H54 (cell line): ENCODE results near the gene C6orf15.
"Not testable (repeated sequence)": the region's sequence is repeated elsewhere in the genome, so short reads cannot be mapped to it uniquely, and the experiment has no call there.

Experiments
- DNase-seq: peaks from one replicate; pipeline ENCODE4 v3.0.0; 2011; ENCODE audit warnings: low spot score, mixed read lengths; ENCODE audit not compliant: insufficient read length
- FAIRE-seq: peaks from 3 replicates; lab custom pipeline; 2011; peaks lifted over from hg19 to GRCh38; lab: Jason Lieb, UNC
- POLR2A ChIP-seq: IDR thresholded peaks from 2 replicates; pipeline ENCODE4 v1.6.1; 2011; ENCODE audit warnings: low read depth, mild to moderate bottlenecking, low read length

The C6orf15 gene

GRCh38 chr6:31086788-31087440 lies 25.5 kb downstream of the C6orf15 start:
- DNase-seq (no peak), FAIRE-seq (peak; percentile 72)
- no peak for TF ChIP-seq POLR2A

GRCh38 chr6:31083742-31084354 lies 28.5 kb downstream of the C6orf15 start:
- DNase-seq (no peak), FAIRE-seq (no peak)
- no peak for TF ChIP-seq POLR2A

DNA sequence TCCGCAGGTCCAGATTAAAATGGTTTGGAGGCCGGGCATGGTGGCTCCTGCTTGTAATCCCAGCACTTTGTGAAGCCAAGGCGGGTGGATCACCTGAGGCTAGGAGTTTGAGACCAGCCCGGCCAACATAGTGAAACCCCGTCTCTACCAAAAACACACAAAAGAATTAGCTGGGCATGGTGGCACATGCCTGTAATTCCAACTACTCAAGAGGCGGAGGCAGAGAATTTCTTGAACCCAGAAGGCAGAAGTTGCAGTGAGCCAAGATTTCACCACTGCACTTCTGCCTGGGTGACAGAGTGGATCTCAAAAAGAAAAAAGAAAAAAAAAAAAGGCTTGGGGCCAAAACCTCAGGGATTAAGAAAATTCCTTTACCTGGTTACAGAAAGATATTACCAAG lies 30.5 kb downstream of the C6orf15 start:
- no peak for TF ChIP-seq POLR2A
- DNase-seq (no peak), FAIRE-seq (no peak)

DNA sequence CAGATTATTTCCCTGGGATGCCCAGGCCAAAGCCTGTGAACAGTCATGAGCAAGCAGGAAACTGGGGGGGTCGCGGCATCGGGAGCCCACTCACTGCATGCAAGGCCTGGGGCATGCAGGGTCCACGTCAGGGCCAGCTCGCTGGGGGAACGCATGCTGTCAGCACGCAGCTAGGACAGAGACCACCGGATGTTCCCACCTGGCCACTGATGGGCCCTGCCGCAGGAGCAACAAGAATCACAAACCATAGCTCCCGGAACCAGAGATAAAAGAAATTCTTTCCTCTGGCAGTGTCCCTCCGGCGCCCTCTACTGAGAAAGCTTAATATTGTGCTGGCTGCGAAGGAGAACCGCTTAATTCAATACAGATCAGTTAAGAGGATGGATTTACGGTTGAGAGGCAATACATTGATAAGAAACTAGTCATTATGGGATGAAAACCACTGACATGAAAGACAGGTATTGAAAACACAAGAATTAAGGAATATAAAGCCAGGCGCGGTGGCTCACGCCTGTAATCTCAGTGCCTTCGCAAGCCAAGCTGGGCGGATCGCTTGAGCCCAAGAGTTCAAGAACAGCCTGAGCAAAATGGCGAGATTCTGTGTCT lies 32.6 kb downstream of the C6orf15 start:
- FAIRE-seq (no peak), DNase-seq (peak; percentile 38)
- no peak for TF ChIP-seq POLR2A

DNA sequence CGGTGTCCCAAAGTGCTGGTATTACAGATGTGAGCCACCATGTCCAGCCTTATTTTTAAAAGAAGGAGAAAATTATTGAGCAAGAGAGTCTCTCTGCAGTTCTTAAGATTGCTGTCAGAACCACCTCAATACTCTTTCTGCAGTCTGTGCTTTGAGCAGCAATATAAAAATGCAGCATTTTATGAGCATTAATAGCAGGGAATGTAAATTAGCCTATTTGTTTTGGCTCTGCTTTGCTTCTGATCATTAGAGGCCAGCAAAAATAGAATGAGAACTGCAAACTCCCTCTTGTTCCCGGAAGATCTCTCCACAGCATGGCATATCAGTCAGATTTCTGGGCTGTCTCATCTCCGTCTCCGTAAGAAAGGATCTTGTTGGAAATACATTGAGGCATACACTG lies 35.8 kb downstream of the C6orf15 start:
- no peak for DNase-seq
- no peak for FAIRE-seq
- TF ChIP-seq POLR2A: no peak

DNA sequence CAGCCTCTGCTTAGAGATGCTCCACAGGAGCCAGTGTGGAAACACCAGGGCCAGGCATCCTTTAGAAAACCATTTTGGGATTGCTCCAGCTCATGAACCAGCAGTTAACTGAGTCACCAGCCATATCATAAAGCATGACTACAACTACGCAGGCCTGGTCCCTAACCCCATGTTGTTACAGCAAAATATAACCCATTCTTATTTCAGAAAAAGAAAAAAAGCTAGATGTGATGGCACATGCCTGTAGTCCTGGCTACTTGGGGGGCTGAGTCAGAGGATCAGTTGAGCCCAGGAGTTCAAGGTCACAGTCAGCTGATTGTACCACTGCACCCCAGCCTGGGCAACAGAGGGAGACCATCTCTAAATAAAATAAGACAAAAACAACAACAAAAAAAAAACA lies 36.8 kb downstream of the C6orf15 start:
- DNase-seq: no peak
- FAIRE-seq: peak; percentile 41
- no peak for TF ChIP-seq POLR2A

DNA sequence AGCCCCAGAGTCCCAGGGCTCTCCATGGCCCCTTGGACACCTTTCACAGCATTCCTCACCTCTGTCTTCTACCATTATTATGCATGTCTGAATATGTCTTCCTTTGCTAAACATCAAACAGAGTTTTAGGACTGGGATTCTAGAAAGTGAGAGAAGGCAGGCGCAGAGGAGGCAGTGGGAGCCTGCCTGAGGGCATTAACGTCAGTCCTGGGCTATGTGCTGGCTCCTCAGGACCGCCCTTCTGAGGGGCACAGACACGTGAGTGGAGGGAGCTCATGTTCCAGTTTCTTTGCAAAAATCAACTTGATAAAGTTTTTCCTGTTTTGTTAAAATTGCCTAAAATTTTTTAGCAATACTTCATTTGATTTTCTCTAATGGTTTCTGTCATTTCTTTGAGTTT lies 38.0 kb downstream of the C6orf15 start:
- DNase-seq (no peak), FAIRE-seq (no peak)
- TF ChIP-seq POLR2A: no peak

- peak; percentile 73 for DNase-seq
- no peak for TF ChIP-seq POLR2A
- FAIRE-seq: peak; percentile 90
Observed at GRCh38 chr6:31070711-31071197, 41.6 kb downstream of the C6orf15 start.

DNA sequence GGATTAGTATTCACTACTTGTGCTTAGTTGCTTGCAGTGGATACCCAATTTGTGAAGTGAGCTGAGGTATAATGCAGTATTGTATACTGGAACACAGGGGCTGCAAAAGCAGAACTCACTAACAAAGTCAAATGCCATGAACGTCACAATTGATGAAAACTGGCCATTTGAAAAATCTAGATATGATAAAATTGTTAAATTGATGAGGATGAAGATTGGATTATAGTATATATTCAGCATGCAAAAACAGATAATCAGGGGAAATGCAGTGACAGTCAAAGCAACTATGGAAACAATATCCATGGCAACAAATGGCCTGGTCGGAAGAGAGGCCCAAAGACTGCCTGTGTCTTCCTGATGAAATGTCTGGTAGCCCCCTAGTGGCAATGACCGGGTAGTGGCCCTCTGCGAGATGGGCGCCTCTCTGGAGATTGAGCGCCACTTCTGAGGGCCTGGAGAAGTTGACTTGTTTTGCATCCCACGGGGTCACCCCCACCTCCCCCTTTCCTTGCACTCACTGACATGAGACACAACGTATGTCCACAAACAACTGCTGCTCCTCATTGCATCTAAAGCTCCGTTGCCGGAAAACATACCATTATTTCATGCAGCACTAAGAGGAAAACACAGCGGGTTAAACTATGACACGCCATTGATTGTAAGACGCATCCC lies 43.6 kb downstream of the C6orf15 start:
- TF ChIP-seq POLR2A: no peak
- DNase-seq (peak; percentile 60), FAIRE-seq (peak; percentile 61)

- FAIRE-seq, DNase-seq: not testable (repeated sequence)
Observed at GRCh38 chr6:31067891-31068668, 44.3 kb downstream of the C6orf15 start.

DNA sequence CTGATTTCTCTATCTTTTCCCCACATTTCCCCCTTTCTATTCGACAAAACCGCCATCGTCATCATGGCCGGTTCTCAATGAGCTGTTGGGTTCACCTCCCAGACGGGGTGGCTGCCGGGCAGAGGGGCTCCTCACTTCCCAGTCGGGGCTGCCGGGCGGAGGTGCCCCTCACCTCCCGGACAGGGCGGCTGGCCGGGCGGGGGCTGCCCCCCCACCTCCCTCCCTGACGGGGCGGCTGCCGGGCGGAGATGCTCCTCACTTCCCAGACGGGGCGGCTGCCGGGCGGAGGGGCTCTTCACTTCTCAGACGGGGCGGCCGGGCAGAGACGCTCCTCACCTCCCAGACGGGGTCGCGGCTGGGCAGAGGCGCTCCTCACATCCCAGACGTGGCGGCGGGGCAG lies 45.3 kb downstream of the C6orf15 start:
- DNase-seq, FAIRE-seq: not testable (repeated sequence)

DNA sequence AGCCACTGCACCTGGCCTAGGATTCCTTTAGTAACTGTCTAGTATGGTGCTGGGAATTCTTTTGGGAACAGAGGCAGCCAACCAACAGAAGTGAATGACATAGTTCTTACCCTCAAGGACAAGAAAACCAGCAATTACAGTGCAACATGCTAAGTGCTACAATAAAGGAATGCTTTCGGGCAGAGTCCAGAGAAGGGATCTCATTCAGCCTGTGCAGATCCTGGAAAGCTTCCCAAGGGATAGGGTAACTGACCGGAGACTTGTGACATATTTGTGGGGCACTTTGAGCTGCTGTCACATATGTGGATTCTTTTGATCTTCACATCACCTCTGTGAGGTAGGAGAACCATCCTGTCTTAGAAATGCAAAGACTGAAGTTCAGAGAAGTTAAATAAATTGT lies 46.8 kb downstream of the C6orf15 start:
- DNase-seq (no peak), FAIRE-seq (no peak)
- TF ChIP-seq POLR2A: no peak

DNA sequence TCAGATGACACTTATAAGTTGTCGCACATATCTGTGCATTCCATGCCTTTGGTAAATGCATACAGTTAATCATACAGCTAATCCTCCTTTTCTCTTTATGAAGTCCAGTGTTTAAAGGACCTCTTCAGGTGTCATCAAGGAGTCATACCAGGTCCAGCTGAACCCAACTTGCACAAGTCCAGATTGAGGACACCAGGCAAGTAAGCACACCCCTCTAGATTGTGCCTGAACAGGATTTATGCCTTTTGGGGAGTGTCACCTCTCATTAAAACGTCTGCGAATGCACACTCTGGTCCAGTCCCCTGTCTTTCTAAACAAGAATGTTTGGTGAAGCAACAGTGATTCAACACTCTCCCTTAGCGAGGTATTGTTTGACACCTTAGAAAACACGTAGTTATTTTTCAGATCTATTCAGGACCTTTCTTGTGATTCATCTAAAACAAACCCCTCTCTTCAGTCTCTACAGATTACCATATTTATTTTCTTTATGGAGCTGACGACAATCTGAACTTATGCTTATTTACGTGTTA lies 48.4 kb downstream of the C6orf15 start:
- FAIRE-seq (no peak), DNase-seq (no peak)
- no peak for TF ChIP-seq POLR2A
